ENCODE data around the gene RIN3.

Gene RIN3, protein sequence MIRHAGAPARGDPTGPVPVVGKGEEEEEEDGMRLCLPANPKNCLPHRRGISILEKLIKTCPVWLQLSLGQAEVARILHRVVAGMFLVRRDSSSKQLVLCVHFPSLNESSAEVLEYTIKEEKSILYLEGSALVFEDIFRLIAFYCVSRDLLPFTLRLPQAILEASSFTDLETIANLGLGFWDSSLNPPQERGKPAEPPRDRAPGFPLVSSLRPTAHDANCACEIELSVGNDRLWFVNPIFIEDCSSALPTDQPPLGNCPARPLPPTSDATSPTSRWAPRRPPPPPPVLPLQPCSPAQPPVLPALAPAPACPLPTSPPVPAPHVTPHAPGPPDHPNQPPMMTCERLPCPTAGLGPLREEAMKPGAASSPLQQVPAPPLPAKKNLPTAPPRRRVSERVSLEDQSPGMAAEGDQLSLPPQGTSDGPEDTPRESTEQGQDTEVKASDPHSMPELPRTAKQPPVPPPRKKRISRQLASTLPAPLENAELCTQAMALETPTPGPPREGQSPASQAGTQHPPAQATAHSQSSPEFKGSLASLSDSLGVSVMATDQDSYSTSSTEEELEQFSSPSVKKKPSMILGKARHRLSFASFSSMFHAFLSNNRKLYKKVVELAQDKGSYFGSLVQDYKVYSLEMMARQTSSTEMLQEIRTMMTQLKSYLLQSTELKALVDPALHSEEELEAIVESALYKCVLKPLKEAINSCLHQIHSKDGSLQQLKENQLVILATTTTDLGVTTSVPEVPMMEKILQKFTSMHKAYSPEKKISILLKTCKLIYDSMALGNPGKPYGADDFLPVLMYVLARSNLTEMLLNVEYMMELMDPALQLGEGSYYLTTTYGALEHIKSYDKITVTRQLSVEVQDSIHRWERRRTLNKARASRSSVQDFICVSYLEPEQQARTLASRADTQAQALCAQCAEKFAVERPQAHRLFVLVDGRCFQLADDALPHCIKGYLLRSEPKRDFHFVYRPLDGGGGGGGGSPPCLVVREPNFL

DNA sequence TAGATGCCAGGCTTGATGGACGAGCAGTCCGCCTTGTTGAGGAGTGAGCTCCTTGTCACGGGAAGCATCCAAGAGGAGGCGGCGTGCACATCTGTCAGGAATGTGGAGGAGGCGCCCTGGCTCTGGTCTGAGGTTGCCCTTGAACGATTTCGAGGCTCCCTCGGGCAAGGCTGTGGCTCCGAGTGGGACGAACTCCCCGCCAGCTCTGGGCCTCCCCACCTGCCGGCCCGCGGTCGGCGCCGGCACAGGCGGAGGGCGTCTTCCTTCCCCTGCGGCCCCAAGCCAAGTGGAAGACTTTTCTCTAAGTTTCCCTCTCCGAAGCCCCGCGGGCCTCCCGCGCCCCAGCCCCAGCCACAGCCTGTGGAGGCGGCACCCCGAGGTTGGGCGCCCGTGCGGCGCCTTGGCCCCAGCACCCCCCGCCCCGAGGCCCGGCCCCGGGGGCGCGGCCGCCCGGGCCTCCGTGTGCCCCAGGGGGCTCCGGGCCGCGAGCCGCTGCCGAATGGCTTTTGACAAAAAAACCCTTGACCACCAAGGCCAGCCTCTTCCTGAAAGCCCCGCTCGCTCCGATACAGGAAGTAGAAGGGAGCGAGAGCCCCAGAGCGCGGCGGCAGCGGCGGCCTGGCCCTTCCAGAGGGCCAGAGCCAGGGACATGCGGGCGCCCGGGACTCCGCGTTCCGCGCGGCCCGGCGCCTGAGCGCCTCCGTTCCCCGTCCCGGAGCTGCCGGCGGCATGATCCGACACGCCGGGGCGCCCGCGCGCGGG lies at the start of gene RIN3:
Gene RIN3, plus strand, starts transcription at position 578 of the 762 bp plus-strand sequence. Its CDS starts 152 bp downstream, at position 730.
- peak; percentile 46 for DNase-seq

DNA sequence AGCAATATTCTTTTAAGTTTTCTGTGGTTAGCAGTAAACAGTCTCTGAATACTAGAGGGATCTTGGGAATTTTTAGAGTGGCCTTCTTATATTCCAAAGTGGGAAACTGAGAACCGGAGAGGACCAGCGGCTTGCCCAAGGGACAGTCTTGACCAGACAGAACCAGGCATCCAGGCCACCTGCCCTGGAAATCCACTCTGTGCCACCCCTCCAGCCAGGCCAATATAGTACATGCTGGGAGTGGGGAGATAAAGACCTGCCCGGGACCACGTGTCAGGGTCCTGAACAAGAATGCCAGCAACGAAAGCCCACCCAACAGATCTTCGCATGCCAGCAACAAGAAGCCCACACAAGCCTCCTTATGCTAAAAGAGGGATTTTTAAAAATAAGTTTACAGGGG lies 49.4 kb upstream of the RIN3 start:
- no peak for DNase-seq

DNA sequence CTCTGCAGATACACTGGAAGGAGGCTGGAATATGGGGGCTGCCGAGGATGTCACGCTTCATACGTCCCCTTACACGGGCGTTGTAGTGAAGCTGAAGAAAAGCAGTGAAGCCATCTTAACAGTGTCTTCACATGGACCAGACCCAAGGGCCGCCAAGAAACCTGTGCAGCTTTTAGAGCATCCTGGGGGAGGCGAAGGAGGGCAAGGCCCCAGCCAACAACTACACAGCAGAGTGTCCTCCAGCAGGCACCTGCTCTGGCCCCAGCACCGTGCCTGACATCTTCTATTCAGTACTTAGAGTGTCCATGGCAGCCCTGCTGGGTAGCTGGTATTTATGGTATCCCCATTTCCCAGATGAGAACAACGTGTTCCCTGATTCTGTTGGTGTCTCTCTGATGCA lies 48.9 kb upstream of the RIN3 start:
- no peak for DNase-seq

DNA sequence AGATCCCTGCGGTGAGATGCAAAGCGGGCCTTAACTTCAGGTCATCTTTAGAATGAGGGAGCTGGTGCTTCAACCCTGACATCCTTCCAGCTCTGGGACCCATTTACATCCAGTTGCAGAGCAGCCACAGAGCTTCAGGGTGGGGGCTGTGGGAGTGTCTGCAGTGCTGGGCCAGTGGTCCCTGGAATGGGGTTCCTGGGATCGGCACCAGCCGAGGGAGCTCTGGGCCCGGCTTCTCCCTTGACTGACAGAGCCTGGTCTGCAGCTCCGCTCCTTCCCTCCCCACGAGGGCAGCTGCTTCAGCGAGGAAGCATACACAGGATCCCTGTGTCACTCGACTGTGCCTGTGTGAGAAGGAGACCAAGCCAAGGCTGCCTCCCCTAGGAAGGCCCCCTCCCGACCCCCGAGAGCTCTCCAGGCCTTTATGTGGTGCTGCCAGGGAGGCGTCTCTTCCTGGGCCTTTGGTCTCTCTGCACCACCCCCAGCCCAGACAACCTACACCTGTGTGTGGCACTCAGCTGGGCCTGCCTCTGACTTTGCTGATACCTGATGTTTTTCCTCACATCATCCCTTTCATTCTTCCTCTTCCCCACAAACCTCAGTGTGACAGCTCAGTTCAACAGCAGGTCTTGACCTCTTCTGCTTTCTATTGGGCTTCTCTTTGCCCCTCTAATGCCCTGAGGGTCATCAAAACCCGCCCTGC lies 48.1 kb upstream of the RIN3 start:
- no peak for DNase-seq

DNA sequence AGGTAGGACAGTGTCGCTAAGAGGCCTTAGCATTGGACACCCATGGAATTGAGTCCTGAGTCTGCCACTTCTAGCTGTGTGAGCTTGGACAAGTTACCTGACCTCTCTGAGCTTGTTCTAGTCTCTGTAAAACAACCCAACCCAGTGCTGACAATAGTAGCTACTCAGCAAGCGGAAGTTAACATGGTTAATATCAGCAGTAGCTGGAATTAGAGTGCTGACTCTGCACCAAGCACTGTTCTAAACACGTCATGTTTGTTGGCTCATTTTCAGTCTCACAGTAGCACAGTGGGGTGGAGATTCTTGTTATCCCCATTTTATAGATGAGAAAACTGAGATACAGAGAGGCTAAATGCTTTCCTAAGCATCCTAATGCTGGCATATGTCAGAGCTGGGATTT lies 47.5 kb upstream of the RIN3 start:
- DNase-seq: no peak

DNA sequence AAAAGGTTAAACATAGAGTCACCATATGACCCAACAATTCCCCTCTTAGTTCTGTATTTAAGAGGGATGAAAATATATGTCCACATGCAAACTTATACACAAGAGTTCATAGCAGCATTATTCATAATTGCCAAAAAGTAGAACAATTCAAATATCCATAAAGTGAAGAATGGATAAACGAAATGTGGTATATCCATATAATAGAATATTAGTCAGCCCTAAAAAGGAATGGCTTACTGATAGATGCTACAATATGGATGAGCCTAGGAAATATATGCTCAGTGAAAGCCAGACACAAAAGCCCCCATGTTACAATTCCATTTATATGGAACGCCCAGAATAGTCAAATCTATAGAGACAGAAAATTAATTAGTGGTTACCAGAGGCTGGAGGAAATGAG lies 44.1 kb upstream of the RIN3 start:
- DNase-seq: no peak

DNA sequence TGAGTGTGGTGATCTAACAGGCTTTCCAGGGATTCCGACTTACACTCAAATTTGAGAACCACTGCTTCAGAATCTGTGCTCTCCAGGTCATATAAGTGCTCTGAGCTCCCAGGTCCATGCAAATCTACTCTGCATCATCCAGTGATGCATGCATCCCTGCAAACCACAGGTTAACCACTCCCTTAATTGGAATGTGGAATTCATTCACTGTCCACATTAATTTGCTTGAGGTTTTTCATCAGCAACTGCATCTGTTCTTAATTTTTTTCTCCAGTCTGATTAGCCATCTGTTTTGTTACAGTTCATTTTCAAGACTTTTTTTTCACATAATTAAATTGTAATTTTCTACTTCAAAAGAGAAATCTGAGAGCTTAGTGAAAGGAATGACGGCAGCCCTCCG lies 43.4 kb upstream of the RIN3 start:
- DNase-seq: no peak

DNA sequence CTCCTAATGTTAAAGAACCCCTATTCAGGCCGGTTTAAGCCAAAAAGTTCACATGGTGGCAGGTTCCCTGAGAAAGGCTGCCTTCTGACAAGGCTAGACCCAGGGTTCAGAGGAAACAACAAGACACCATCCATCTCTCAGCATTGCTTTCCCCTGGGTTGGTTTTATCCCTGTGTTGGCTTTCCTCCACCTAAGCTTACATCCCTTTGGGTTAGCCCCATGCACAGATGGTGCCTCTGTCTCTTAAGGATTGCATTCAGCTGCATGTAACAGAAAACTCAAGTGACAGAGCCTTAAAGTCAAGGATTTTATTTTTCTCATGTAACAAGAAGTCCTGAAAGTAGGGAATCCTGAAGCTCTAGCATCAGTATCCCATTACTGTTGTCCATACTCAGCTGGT lies 42.8 kb upstream of the RIN3 start:
- DNase-seq: no peak

DNA sequence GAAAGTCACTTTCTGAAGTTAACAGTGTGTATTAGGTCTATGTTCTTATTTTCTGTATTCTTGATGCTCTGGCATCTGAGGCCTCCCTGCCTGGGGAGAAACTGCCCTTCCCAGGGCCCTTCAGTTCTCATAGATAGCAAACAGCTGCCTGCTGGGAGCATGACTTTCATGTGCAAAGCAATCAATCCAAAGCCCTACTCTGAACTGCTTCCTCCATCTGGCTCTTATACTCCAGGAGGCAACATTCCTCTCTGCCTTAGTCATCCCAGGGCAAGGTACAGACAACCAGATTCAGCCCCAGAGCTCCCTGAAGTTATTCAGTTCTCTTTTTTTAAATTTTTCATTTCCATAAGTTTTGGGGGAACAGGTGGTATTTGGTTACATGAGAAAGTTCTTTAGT lies 41.7 kb upstream of the RIN3 start:
- no peak for DNase-seq

DNA sequence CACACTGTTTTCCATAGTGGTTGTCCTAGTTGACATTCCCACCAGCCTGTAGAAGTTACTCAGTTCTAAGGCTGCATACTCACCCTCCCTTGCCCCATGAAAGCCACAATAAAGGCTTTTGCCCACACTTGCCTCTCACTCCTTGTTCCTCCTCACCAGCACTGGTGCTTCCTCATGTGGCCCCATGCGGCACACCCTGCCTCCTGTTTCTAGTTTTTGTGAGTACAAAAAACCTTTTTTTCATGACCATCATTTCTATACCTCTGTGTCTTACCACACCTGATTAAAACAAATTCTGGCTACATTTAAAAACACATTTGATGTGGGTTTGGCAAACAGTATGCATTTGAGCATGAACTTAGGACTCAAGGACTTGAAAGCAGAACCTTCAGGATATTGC lies 40.7 kb upstream of the RIN3 start:
- no peak for DNase-seq

DNA sequence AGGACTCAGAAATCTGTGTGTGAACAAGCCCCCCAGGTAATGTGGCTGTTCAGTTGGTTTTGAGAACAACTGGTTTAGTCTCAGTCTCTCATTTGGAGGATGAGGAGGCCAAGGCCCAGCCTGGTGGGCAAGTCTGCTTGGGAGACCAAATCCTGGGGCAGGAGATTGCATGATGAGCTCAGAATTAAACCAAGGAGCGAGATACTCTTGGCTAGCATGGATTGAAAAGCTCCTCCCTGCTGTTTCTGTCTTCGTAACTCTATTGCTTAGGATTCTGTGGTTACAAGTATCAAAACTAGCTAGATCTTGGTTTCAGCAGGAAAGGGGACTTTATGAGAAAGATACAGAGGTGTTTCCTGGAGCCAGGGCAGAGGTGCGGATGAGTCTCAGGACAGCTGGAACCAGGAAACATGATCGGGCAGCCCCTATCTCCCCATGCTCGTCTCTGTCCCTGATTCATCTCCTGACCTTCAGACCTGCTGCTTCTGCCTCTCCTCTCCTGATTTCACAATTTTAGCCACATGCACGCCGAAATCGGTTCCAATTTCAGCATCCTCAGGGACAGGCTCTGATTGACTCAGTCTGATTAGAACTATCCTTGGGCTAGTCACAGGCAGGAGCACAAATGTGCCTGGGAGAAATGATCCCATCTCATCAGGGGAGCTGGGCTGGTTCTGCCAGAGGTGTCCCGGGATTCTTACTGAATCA lies 40.2 kb upstream of the RIN3 start:
- no peak for DNase-seq

DNA sequence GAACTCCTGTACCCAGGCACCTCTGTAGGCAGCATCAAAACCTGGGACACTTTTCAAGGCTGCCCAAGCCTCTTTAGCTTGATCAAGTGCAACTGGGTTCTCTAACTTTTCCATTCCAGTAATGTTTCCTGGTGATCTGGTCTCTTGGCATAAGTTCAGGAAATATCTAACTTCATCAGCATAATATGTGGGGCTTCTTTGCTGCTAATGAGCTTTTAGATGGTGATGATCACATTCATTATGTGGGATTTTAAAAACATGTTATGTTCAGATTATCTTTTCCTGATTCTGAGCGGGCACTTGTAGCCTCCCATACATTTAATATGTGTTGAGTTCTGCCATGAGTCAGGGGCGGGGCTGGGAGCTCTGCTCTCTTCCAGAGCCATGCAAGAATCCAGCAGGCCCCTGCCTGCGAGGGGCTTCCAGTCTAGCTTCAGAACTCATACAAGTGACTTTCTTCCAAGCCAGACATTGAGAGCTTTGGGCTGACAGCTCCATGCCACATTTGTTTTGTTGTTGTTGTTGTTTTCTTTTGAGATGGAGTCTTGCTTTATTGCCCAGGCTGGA lies 39.5 kb upstream of the RIN3 start:
- DNase-seq: no peak

DNA sequence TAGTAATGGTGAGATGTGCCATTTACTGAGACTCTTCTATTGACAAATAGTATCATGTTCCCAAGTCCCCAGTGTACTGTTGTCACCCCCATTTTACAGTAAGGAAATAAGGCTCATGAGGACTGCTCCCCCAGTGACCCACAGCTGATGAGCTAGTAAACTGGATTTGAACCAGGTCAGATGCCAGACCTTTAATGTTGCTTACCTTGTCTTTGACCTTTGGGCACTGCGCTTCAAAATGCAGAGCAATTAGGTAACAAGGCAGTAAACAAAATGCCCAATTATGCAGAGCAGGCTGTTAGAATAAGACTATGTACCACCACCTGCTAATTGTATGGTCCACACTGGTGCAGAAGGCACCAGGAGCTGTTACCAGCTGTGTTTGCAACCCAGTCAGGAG lies 38.5 kb upstream of the RIN3 start:
- DNase-seq: no peak

DNA sequence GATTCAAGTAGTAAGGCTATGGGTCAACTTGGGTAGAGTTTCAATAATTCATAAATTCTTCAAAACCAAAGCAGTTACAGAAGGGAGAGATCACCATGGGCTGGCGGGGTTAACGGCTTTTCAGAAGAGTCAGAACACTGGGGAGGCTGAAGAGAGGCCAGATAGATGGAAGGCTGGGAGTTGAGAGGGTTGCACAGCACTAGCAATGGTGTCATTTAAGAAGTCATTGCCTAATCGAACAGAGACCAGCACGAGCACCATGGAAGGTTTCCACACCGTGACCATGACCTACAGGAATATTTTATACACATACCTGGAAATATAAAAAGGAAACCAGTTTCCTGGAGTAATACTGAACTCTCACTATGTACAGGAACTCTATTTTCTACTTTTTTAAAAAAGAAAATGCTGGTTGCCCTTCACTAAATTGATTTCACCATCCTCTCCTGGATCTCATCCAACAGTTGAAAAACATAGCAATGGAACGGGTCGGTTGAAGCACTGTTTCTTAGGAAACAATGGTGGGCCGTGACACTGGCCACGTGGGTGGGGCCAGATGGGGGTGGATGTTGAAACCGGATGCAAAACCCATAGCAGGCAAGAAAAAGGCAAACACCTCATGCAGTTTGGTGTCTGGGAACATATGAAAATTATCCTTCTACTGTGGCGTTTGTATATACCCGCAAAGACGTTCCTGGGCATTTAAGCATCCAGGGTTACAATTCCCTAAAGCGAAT lies 38.0 kb upstream of the RIN3 start:
- DNase-seq: no peak

DNA sequence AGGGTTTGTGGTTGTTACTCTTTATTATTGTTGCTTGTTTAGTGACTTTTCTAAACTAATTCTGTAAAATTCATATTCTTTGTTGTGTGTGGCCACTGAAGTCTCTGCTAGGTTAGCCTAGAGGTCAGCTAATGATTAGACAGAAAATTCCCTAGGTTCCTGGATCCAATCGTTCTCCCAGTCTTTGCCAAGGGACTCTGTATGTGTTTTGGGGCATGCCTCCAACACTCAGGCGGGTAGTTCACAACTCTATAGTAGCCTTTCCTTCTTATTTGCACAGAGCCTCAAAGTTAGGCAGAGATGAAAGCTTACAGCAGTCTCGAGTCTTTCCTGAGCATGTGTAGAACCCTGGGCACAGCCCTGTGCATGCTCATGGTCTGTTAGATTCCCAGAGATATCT lies 32.7 kb upstream of the RIN3 start:
- no peak for DNase-seq

DNA sequence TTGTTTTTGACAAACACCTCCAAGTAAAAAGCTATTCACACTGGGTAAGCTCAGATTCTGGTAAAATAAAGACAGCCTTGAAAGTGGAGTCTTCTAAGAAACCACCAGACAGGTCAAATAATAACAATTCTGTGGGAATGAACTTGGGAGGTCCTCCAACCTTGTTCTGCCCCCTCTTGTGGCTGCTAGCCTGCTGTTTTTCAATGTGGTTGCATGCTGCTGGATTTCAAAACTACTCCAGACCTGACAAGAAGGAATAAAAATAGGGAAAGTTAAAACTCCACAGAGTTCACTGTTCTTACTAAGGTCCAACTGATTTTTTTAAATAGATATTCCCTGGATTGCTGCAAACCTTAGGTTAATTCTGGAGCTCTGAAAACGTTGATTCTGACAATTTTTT lies 32.2 kb upstream of the RIN3 start:
- no peak for DNase-seq

DNA sequence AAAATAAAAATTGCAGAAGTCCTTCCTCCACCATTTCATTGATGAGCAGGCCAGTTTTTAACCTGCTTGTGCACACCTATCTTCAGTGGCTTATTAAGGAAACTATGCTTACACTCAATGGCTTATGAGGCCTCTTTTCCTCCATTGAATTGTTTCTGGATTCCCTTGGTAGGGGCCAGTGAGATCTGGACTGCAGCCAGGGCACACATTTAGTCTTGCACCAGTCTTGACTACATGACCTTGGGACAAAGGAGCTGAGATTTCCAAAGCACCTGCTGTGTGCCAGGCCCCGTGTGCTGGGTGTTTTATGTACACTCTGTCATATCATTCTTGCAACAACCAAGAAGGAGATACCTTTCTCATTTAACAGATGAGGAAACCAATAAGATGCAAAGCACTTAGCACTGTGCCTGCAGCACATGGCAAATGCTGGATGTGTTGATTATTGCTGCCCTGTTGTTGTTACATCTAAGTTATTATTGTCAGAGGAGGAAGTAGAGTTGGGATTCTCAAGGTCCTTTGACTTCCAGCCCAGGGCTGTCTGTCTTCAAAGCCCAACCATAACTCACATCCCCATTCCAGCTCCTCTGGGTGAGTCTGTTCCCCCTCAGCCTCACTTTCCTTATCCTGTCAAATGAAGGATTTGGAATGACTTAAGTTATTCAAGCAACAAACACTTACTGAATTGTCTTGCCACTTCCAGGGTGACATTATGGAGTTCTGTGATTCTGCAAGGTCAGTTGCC lies 31.6 kb upstream of the RIN3 start:
- no peak for DNase-seq

DNA sequence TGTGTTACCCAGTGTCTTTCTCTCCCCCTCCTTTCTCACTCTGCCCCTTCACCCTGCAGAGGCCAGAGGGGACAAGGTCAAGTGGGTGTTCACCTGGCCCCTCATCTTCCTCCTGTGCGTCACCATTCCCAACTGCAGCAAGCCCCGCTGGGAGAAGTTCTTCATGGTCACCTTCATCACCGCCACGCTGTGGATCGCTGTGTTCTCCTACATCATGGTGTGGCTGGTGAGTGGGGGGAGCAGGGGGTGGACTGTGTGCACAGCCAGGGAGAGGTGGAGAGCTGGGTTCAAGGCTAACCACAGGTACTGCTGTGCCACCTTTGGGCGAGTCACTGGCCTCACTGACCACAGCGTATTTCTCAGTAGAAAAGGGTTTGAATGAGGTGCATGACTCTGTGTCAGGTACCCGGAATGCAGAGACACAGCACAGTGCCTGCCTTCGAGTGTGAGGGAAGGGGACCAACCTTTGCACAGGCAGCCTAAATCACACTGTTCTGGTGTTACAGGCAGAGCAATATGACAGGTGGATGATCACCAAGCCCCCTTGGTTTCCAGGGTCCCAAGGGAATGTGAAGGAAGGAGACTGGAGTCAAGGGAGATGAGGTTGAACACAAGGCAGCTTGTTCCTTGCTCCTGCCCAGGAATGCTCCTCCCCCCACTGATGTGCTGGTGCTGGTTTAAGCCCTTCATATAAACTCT lies 30.8 kb upstream of the RIN3 start:
- DNase-seq: no peak

DNA sequence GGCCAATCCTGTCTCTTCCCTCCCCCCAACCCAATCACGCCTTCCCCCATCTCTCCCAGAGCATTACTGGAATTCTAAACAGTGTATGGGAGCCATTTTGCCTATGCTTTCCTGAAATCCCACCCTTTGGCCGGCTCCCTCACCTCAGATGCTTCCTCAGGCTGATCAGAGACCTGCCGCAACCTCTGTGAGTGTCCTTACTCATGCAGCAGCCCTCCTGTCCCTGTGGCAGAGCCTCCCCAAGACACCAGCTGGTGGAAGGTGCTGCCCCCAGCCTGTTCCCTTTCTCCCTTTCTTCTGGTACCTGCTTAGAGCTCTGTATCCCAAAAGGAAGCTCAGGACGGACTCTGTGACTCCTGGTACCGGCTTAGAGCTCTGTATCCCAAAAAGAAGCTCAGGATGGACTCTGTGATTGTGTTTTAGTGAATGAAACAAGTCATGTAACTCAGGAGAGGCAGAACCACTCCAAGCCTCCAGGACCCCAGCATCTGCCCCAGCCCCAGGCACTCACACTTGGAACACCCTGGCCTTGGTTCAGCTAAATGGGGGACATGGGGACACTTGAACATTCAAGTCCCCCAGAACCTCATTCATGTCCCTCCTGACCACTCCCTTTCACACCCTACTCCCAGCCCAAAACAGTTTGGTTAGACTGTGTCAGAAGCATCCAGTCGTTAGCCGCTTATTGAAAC lies 29.3 kb upstream of the RIN3 start:
- DNase-seq: no peak
